Measurements from ENCODE around the gene LCA5L. TPM values are rescaled to one million over a fixed set of nuclear protein-coding genes. Genes with fewer than 3 reads are reported as not detected.

LCA5L gene
- total RNA-seq, 1 donor from 2014 or later = 2.6 TPM

GRCh38 chr21:39480271-39480670, 34.7 kb upstream of the LCA5L start:
- no peaks in the 10 kb centered on the region for H3K9me3 Mint-ChIP-seq
- no peak overlapping the region for H3K27ac Mint-ChIP-seq
- H3K36me3 Mint-ChIP-seq = no peaks in the 10 kb centered on the region
- H3K4me1 Mint-ChIP-seq (ENCODE audit: unreplicated experiment) = no peaks in the 10 kb centered on the region
- DNase-seq (ENCODE audit: extremely low spot score, unreplicated experiment) = no peak
- H3K4me3 Mint-ChIP-seq = no peak overlapping the region
- TF ChIP-seq, protein P1, sequence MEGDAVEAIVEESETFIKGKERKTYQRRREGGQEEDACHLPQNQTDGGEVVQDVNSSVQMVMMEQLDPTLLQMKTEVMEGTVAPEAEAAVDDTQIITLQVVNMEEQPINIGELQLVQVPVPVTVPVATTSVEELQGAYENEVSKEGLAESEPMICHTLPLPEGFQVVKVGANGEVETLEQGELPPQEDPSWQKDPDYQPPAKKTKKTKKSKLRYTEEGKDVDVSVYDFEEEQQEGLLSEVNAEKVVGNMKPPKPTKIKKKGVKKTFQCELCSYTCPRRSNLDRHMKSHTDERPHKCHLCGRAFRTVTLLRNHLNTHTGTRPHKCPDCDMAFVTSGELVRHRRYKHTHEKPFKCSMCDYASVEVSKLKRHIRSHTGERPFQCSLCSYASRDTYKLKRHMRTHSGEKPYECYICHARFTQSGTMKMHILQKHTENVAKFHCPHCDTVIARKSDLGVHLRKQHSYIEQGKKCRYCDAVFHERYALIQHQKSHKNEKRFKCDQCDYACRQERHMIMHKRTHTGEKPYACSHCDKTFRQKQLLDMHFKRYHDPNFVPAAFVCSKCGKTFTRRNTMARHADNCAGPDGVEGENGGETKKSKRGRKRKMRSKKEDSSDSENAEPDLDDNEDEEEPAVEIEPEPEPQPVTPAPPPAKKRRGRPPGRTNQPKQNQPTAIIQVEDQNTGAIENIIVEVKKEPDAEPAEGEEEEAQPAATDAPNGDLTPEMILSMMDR (conservative IDR thresholded peaks at IDR 0.05) = no peak
- H3K27me3 Mint-ChIP-seq = no peaks in the 10 kb centered on the region

- TF ChIP-seq, protein P1 (conservative IDR thresholded peaks at IDR 0.05) = no peak
- H3K36me3 Mint-ChIP-seq = no peaks in the 10 kb centered on the region
- H3K4me1 Mint-ChIP-seq (ENCODE audit: unreplicated experiment) = no peaks in the 10 kb centered on the region
- no peak overlapping the region for H3K27ac Mint-ChIP-seq
- H3K4me3 Mint-ChIP-seq = no peak overlapping the region
- no peaks in the 10 kb centered on the region for H3K9me3 Mint-ChIP-seq
- H3K27me3 Mint-ChIP-seq = no peaks in the 10 kb centered on the region
- DNase-seq (ENCODE audit: extremely low spot score, unreplicated experiment) = no peak
Observed at GRCh38 chr21:39479814-39480182, 34.2 kb upstream of the LCA5L start.

GRCh38 chr21:39479164-39479813, 33.7 kb upstream of the LCA5L start:
- Mint-ChIP-seq H3K36me3 (no peaks in the 10 kb centered on the region), H3K9me3 (no peaks in the 10 kb centered on the region), H3K4me1 (ENCODE audit: unreplicated experiment) (no peaks in the 10 kb centered on the region), H3K27ac (no peak overlapping the region), H3K4me3 (no peak overlapping the region), H3K27me3 (no peaks in the 10 kb centered on the region)
- no peak for DNase-seq (ENCODE audit: extremely low spot score, unreplicated experiment)
- TF ChIP-seq, protein P1 (conservative IDR thresholded peaks at IDR 0.05) = no peak

DNA sequence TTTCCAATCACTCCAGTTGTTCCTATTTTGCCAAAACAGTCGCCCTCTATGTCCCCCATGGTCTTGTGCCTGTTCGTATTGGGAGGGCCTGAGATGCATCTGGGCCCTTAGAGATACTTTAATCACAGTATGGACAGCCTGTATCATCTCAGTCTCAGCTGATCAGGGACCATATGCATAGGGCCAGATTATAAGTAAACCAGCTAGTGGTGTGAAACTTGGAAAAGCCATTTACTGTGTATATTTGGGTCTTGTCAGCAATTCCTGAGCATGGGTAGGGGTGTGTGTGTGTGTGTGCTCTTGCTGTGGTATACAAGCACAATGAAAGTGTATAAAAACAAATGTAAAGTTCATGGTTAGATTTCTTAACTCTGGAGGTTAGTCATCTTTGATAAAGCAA, 29.0 kb upstream of the LCA5L start:
- TF ChIP-seq, protein P1 (conservative IDR thresholded peaks at IDR 0.05) = no peak
- H3K27ac Mint-ChIP-seq = no peak overlapping the region

DNA sequence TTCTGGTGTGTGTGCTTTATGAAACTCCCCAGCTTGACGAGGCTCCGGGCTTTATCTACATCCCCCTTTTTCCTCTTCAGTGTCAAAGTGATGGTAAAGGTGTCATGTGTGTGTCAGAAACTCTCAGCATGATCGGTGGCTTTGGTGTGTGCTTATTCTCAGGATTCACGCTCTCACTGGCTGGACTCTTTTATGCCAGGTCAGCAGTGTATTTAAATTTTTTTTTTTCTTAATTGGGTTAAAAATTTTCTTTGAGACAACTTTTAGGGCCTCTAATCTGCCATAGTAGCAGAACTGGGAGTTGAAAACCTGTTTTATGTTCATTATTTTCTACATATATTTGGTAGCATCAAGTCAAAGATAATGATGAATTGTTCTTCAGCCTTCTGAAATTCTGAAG, 27.2 kb upstream of the LCA5L start:
- Mint-ChIP-seq H3K36me3 (no peaks in the 10 kb centered on the region), H3K27ac (no peak overlapping the region), H3K9me3 (no peaks in the 10 kb centered on the region), H3K27me3 (no peaks in the 10 kb centered on the region), H3K4me1 (ENCODE audit: unreplicated experiment) (no peaks in the 10 kb centered on the region), H3K4me3 (no peak overlapping the region)
- DNase-seq (ENCODE audit: extremely low spot score, unreplicated experiment) = no peak
- TF ChIP-seq, protein P1 (conservative IDR thresholded peaks at IDR 0.05) = no peak

More for the DNA sequence above, 29.0 kb upstream of the LCA5L start:
- H3K4me1 Mint-ChIP-seq (ENCODE audit: unreplicated experiment) = no peaks in the 10 kb centered on the region
- no peaks in the 10 kb centered on the region for H3K9me3 Mint-ChIP-seq
- H3K36me3 Mint-ChIP-seq = no peaks in the 10 kb centered on the region
- no peak overlapping the region for H3K4me3 Mint-ChIP-seq
- no peaks in the 10 kb centered on the region for H3K27me3 Mint-ChIP-seq
- DNase-seq (ENCODE audit: extremely low spot score, unreplicated experiment) = no peak

GRCh38 chr21:39471598-39471997, 26.0 kb upstream of the LCA5L start:
- H3K9me3 Mint-ChIP-seq = no peaks in the 10 kb centered on the region
- no peak overlapping the region for H3K4me3 Mint-ChIP-seq
- no peaks in the 10 kb centered on the region for H3K36me3 Mint-ChIP-seq
- no peaks in the 10 kb centered on the region for H3K4me1 Mint-ChIP-seq (ENCODE audit: unreplicated experiment)
- H3K27ac Mint-ChIP-seq = no peak overlapping the region
- no peak for DNase-seq (ENCODE audit: extremely low spot score, unreplicated experiment)
- H3K27me3 Mint-ChIP-seq = no peaks in the 10 kb centered on the region
- TF ChIP-seq, protein P1 (conservative IDR thresholded peaks at IDR 0.05) = no peak

Measured in type B pancreatic cell (in vitro differentiated cells).